SK-N-SH (cell line): Measurements from ENCODE around the gene FDXR. TPM values are rescaled to one million over a fixed set of nuclear protein-coding genes. Genes with fewer than 3 reads are reported as not detected.

Experiments used
- CTCF ChIA-PET: fragments of 300-600, 350-600 bp; formaldehyde crosslinking; extraction: SDS; loops from one replicate; lab custom pipeline; 2021; lab: Yijun Ruan, JAX
- POLR2A ChIA-PET: fragments of 350-600 bp; sonication (Branson Sonifier 250); formaldehyde crosslinking; extraction: SDS; loops from one replicate; lab custom pipeline; 2020; ENCODE audit warnings: antibody characterized with exemption, inconsistent platforms; lab: Yijun Ruan, JAX
- DNase-seq: peaks from one replicate; pipeline ENCODE4 v3.0.0; 2012
- H2AFZ ChIP-seq: fragments of 200-600 bp; sonication (generic); 2 replicates; pipeline ENCODE4 v1.8.1; 2016; ENCODE audit warnings: antibody characterized with exemption, mild to moderate bottlenecking, low read depth
- H3F3A ChIP-seq: fragments of 200-600 bp; sonication (generic); replicated peaks from 2 replicates; pipeline ENCODE3; 2016; ENCODE audit warnings: antibody characterized with exemption, mild to moderate bottlenecking; ENCODE audit not compliant: insufficient read depth
- H3K27ac ChIP-seq, 2 experiments: fragments of 200-500 bp in 1 of 2; fragments of 200-600 bp in 1 of 2; sonication (Bioruptor generic) in 1 of 2; sonication (generic), shearing (Covaris generic) in 1 of 2; 2 replicates each; pipeline versions ENCODE4 v1.5.1 to v1.6.1; 2014 to 2016; ENCODE audit warnings: low read depth in 2 of 2, inconsistent platforms in 1 of 2, low read length in 1 of 2, mild to moderate bottlenecking in 1 of 2, mixed read lengths in 1 of 2
- H3K27me3 ChIP-seq: fragments of 200-600 bp; sonication (generic), shearing (Covaris generic); 2 replicates; pipeline ENCODE4 v1.6.1; 2016; ENCODE audit warnings: mixed run types; ENCODE audit not compliant: insufficient read depth
- H3K36me3 ChIP-seq, 2 experiments: fragments of 200-500 bp in 1 of 2; fragments of 200-600 bp in 1 of 2; sonication (Bioruptor generic) in 1 of 2; sonication (generic) in 1 of 2; replicated peaks in 1 of 2; 2 replicates each; pipeline versions ENCODE3 to v1.5.1; 2014 to 2016; ENCODE audit warnings: low read length in 1 of 2, mild to moderate bottlenecking in 1 of 2; ENCODE audit not compliant: insufficient read depth in 2 of 2, control insufficient read depth in 1 of 2
- H3K4me1 ChIP-seq, 2 experiments: fragments of 200-500 bp in 1 of 2; fragments of 200-600 bp in 1 of 2; sonication (Bioruptor generic) in 1 of 2; sonication (generic), shearing (Covaris generic) in 1 of 2; 2 replicates each; pipeline versions ENCODE4 v1.5.1 to v1.6.1; 2014 to 2016; ENCODE audit warnings: low read depth in 1 of 2, low read length in 1 of 2, mixed run types in 1 of 2; ENCODE audit not compliant: insufficient read depth in 2 of 2, control insufficient read depth in 1 of 2
- H3K4me2 ChIP-seq: fragments of 200-600 bp; sonication (generic), shearing (Covaris generic); 2 replicates; pipeline ENCODE4 v1.6.1; 2017; ENCODE audit warnings: mixed run types
- H3K4me3 ChIP-seq, 2 experiments: fragments of 200-500 bp in 1 of 2; fragments of 200-600 bp in 1 of 2; sonication (Bioruptor generic) in 1 of 2; sonication (generic), shearing (Covaris generic) in 1 of 2; 2 replicates each; pipeline versions ENCODE4 v1.5.1 to v1.8.1; 2014 to 2016; ENCODE audit warnings: low read depth in 2 of 2, inconsistent platforms in 1 of 2, low read length in 1 of 2, mild to moderate bottlenecking in 1 of 2, mixed read lengths in 1 of 2, moderate library complexity in 1 of 2
- H3K79me2 ChIP-seq: fragments of 200-600 bp; sonication (generic); 2 replicates; pipeline ENCODE4 v1.8.1; 2017; ENCODE audit warnings: mild to moderate bottlenecking; ENCODE audit not compliant: insufficient read depth
- H3K9ac ChIP-seq: fragments of 200-600 bp; sonication (generic); 2 replicates; pipeline ENCODE4 v1.6.1; 2017; ENCODE audit warnings: mixed run types
- H3K9me2 ChIP-seq: fragments of 200-600 bp; sonication (generic); 2 replicates; pipeline ENCODE4 v1.6.1; 2017; ENCODE audit warnings: mixed run types
- H3K9me3 ChIP-seq: fragments of 200-600 bp; sonication (generic); 2 replicates; pipeline ENCODE4 v1.6.1; 2017; ENCODE audit warnings: mixed run types, mild to moderate bottlenecking, moderate library complexity
- H4K20me1 ChIP-seq: fragments of 200-600 bp; sonication (generic); 2 replicates; pipeline ENCODE4 v1.6.1; 2017; ENCODE audit warnings: mild to moderate bottlenecking, mixed run types; ENCODE audit not compliant: insufficient read depth
- EP300 ChIP-seq, 2 experiments: IDR thresholded peaks; 2 replicates each; pipeline versions ENCODE4 v1.4.0 to v1.6.1; 2012; ENCODE audit warnings: borderline replicate concordance in 1 of 2, low read depth in 1 of 2, low read length in 1 of 2
- FOXJ3 ChIP-seq: sonication (generic); formaldehyde crosslinking; IDR thresholded peaks from 2 replicates; pipeline ENCODE4 v1.5.1; 2020; ENCODE audit warnings: mild to moderate bottlenecking, missing genetic modification reagents
- FOXM1 ChIP-seq: IDR thresholded peaks from 2 replicates; pipeline ENCODE4 v1.4.0; 2012; ENCODE audit warnings: low read depth, mild to moderate bottlenecking
- GABPA ChIP-seq: IDR thresholded peaks from 2 replicates; pipeline ENCODE4 v1.4.0; 2012; ENCODE audit warnings: low read depth, mild to moderate bottlenecking
- GATA2 ChIP-seq: sonication (generic); formaldehyde crosslinking; IDR thresholded peaks from 2 replicates; pipeline ENCODE4 v1.5.0; 2020; ENCODE audit warnings: mild to moderate bottlenecking, missing genetic modification reagents
- JUND ChIP-seq: IDR thresholded peaks from 2 replicates; pipeline ENCODE4 v1.4.0; 2012
- MEF2A ChIP-seq: IDR thresholded peaks from 2 replicates; pipeline ENCODE4 v1.4.0; 2012; ENCODE audit warnings: low read depth, borderline replicate concordance
- RAD21 ChIP-seq: IDR thresholded peaks from 2 replicates; pipeline ENCODE4 v1.6.1; 2012; ENCODE audit warnings: mild to moderate bottlenecking, low read length
- TAF1 ChIP-seq: IDR thresholded peaks from 2 replicates; pipeline ENCODE4 v1.6.1; 2012; ENCODE audit warnings: low read depth, mild to moderate bottlenecking, low read length, moderate library complexity, borderline replicate concordance
- YY1 ChIP-seq: IDR thresholded peaks from 2 replicates; pipeline ENCODE4 v1.4.0; 2012; ENCODE audit warnings: low read depth, mild to moderate bottlenecking
- WGBS: methylation state at CpG from one replicate; pipeline ENCODE4 v1.1.6; 2017; ENCODE audit warnings: low lambda C conversion rate; 5-methylcytosine and 5-hydroxymethylcytosine counted together
- polyA plus RNA-seq, 3 experiments: library from polyadenylated mRNA; depleted of rRNA; stranded (reverse); fragments of >200 nt; gene quantifications; 2 replicates each; pipeline ENCODE4 v1.2.3, GENCODE V29; 2012
- TF ChIP-seq, protein P1 (sequence below): IDR thresholded peaks from 2 replicates; pipeline ENCODE4 v1.4.0; 2012; ENCODE audit warnings: low read depth, borderline replicate concordance
- TF ChIP-seq, protein P2 (sequence below): IDR thresholded peaks from 2 replicates; pipeline ENCODE4 v1.6.1; 2012; ENCODE audit warnings: mild to moderate bottlenecking, low read depth, low read length, moderate library complexity
- TF ChIP-seq, protein P3 (sequence below): IDR thresholded peaks from 2 replicates; pipeline ENCODE4; 2012
- TF ChIP-seq, protein P4 (sequence below): IDR thresholded peaks from 2 replicates; pipeline ENCODE4 v1.4.0; 2012; ENCODE audit warnings: low read depth

Gene FDXR
- polyA plus RNA-seq, 1 of the 3 experiments (the other 2 are of a cell fraction): 86.7 TPM

DNA sequence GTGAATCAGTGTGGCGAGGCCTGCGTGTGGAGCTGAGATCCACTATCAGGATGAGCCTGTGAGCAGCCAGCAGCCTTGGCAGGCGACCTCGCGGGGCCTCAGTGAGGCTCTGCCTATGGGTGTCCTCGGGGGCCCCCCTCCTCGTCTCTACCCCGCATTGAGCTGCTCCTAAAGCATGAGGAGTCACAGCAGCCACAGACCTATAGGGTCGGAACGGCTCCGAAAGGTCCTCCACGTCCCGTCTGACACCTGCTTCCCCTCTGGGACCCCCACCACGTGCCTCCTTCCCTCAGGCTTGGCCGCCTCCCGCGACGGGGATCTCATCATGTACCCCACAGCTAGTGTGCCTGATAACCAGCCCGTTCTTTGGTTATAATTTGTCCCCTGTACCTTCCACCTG lies 41.9 kb downstream of the FDXR start:
- peaks cover 3% of the 10 kb centered on the region for H3F3A ChIP-seq
- H3K4me3 ChIP-seq: no peak overlapping the region
- H4K20me1 ChIP-seq: 0 out of 2 replicates have a peak, but pooled peaks cover 3% of the 10 kb centered on the region
- no peaks in the 10 kb centered on the region for H3K79me2 ChIP-seq
- 91% methylated on average over 17 of the region's 19 CpGs for WGBS
- no peak overlapping the region for H3K9ac ChIP-seq
- ChIA-PET CTCF (interaction anchor here (1.0 to 98.1 kb wide), 3 partner anchors 16 to 39 kb away, joined by 3 to 3869 read pairs (median 77); partner anchors contain the start of genes FDXR and GRIN2C), POLR2A (interaction anchor here (0.6 kb wide), 1 partner anchor 83 kb away, joined by 3 read pairs; no protein-coding TSS in a partner anchor)
- H3K4me1 ChIP-seq: peaks cover 12 to 15% of the 10 kb centered on the region in 2 experiments; a peak in 3 of 4 replicates
- no peak overlapping the region for H3K27ac ChIP-seq
- H3K27me3 ChIP-seq: no peaks in the 10 kb centered on the region
- no peaks in the 10 kb centered on the region for H3K9me2 ChIP-seq
- TF ChIP-seq GATA2 (CRISPR knock-in tag) (no peak), JUND (no peak), FOXJ3 (CRISPR knock-in tag) (no peak)
- TF ChIP-seq, protein P1, sequence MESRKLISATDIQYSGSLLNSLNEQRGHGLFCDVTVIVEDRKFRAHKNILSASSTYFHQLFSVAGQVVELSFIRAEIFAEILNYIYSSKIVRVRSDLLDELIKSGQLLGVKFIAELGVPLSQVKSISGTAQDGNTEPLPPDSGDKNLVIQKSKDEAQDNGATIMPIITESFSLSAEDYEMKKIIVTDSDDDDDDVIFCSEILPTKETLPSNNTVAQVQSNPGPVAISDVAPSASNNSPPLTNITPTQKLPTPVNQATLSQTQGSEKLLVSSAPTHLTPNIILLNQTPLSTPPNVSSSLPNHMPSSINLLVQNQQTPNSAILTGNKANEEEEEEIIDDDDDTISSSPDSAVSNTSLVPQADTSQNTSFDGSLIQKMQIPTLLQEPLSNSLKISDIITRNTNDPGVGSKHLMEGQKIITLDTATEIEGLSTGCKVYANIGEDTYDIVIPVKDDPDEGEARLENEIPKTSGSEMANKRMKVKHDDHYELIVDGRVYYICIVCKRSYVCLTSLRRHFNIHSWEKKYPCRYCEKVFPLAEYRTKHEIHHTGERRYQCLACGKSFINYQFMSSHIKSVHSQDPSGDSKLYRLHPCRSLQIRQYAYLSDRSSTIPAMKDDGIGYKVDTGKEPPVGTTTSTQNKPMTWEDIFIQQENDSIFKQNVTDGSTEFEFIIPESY: no peak
- H3K4me2 ChIP-seq: no peak overlapping the region
- no peak overlapping the region for H2AFZ ChIP-seq
- H3K36me3 ChIP-seq: peaks cover 0 to 12% of the 10 kb centered on the region in 2 experiments
- H3K9me3 ChIP-seq: no peaks in the 10 kb centered on the region
- no peak for DNase-seq

DNA sequence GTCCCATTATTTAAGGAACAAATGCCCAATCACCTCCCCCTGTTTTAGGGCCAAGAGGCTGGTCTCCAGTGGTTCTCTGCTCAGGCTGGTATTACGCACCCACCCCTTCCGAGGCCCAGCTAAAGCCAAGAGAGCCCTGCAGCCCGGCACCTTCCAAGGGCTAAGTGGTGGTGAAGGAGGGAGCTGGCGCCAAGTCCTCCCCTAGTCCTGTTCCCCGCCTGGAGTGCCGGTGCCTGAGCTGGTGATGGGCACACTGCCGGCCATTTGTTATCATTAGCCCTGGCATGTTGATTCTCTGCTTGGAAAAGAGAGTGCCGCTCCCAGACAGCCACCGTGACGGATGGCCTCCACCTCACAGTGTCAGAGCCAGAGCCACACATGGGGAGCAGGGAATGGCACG lies 45.0 kb downstream of the FDXR start:
- Histone ChIP-seq H3K4me3 (no peak overlapping the region), H3K27me3 (no peaks in the 10 kb centered on the region), H2AFZ (no peak overlapping the region), H3K27ac (no peak overlapping the region), H3K9me2 (no peaks in the 10 kb centered on the region), H4K20me1 (no peaks in the 10 kb centered on the region), H3K4me1 (peaks cover under 1 to 6% of the 10 kb centered on the region in 2 experiments; a peak in 3 of 4 replicates), H3K36me3 (peaks cover 0 to 40% of the 10 kb centered on the region in 2 experiments), H3K9ac (no peak overlapping the region), H3K4me2 (no peak overlapping the region), H3F3A (no peaks in the 10 kb centered on the region), H3K79me2 (no peaks in the 10 kb centered on the region), H3K9me3 (no peaks in the 10 kb centered on the region)
- POLR2A ChIA-PET: no interaction called here
- 95% methylated on average over 11 of the region's 11 CpGs for WGBS
- CTCF ChIA-PET: interaction anchor here (1.1 to 98.1 kb wide), 4 partner anchors 13 to 36 kb away, joined by 3 to 3869 read pairs (median 18); partner anchors contain the start of genes FDXR and GRIN2C
- TF ChIP-seq FOXJ3 (CRISPR knock-in tag): no peak
- no peak for TF ChIP-seq GABPA
- TF ChIP-seq YY1: no peak
- TF ChIP-seq, protein P2, sequence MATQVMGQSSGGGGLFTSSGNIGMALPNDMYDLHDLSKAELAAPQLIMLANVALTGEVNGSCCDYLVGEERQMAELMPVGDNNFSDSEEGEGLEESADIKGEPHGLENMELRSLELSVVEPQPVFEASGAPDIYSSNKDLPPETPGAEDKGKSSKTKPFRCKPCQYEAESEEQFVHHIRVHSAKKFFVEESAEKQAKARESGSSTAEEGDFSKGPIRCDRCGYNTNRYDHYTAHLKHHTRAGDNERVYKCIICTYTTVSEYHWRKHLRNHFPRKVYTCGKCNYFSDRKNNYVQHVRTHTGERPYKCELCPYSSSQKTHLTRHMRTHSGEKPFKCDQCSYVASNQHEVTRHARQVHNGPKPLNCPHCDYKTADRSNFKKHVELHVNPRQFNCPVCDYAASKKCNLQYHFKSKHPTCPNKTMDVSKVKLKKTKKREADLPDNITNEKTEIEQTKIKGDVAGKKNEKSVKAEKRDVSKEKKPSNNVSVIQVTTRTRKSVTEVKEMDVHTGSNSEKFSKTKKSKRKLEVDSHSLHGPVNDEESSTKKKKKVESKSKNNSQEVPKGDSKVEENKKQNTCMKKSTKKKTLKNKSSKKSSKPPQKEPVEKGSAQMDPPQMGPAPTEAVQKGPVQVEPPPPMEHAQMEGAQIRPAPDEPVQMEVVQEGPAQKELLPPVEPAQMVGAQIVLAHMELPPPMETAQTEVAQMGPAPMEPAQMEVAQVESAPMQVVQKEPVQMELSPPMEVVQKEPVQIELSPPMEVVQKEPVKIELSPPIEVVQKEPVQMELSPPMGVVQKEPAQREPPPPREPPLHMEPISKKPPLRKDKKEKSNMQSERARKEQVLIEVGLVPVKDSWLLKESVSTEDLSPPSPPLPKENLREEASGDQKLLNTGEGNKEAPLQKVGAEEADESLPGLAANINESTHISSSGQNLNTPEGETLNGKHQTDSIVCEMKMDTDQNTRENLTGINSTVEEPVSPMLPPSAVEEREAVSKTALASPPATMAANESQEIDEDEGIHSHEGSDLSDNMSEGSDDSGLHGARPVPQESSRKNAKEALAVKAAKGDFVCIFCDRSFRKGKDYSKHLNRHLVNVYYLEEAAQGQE: no peak
- TF ChIP-seq RAD21: no peak
- TF ChIP-seq, protein P3, sequence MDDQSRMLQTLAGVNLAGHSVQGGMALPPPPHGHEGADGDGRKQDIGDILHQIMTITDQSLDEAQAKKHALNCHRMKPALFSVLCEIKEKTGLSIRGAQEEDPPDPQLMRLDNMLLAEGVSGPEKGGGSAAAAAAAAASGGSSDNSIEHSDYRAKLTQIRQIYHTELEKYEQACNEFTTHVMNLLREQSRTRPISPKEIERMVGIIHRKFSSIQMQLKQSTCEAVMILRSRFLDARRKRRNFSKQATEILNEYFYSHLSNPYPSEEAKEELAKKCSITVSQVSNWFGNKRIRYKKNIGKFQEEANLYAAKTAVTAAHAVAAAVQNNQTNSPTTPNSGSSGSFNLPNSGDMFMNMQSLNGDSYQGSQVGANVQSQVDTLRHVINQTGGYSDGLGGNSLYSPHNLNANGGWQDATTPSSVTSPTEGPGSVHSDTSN: no peak
- no peak for TF ChIP-seq EP300 (IDR thresholded peaks at IDR 0.05; ENCODE audit: borderline replicate concordance in 1 of 2, low read depth in 1 of 2, low read length in 1 of 2)
- TF ChIP-seq TAF1: no peak
- no peak for TF ChIP-seq MEF2A
- TF ChIP-seq, protein P4, sequence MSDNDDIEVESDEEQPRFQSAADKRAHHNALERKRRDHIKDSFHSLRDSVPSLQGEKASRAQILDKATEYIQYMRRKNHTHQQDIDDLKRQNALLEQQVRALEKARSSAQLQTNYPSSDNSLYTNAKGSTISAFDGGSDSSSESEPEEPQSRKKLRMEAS: no peak
- TF ChIP-seq FOXM1: no peak
- DNase-seq: no peak
